Pancreas (tissue), 10 donors: ENCODE measurements around the gene COTL1. TPM values are rescaled to one million over a fixed set of nuclear protein-coding genes. Genes with fewer than 3 reads are reported as not detected.

Source experiments
- ATAC-seq, 4 donors: fragments of 200-7000 bp; cut with Tn5 transposase; one replicate each; pipeline versions ENCODE4 v1.8.0 to v1.9.1; 2020; ENCODE audit warnings: mild to moderate bottlenecking in 4 of 4, moderate library complexity in 4 of 4
- DNase-seq, 6 donors: peaks; one replicate each; pipeline ENCODE4 v3.0.0-alpha.2; 2020
- FAIRE-seq: peaks from 2 replicates; lab custom pipeline; 2012; peaks lifted over from hg19 to GRCh38; lab: Jason Lieb, UNC
- H3K27ac ChIP-seq, 4 donors: fragments of 200-600 bp; sonication (generic); 1 replicate in 3 of 4; 2 replicates in 1 of 4; pipeline versions ENCODE4 v1.5.0 to v1.8.0; 2020
- H3K27me3 ChIP-seq, 4 donors: fragments of 200-600 bp; one replicate each; pipeline ENCODE4 v1.8.0; 2021
- H3K36me3 ChIP-seq, 3 donors: fragments of 200-600 bp; sonication (generic) in 1 of 3; one replicate each; pipeline versions ENCODE4 v1.5.0 to v1.8.0; 2020 to 2021
- H3K4me1 ChIP-seq, 3 donors: fragments of 200-600 bp; one replicate each; pipeline ENCODE4 v1.8.0; 2021
- H3K4me3 ChIP-seq, 4 donors: fragments of 200-600 bp; sonication (generic) in 2 of 4; one replicate each; pipeline versions ENCODE4 v1.5.0 to v1.8.0; 2020 to 2021
- H3K9me3 ChIP-seq, 4 donors: fragments of 200-600 bp; one replicate each; pipeline ENCODE4 v1.8.0; 2021
- CTCF ChIP-seq, 4 donors: fragments of 200-600 bp; sonication (generic) in 3 of 4; IDR thresholded peaks; one replicate each; pipeline versions ENCODE4 v1.5.0 to v1.8.0; 2021; ENCODE audit warnings: antibody characterized with exemption in 4 of 4
- WGBS, 2 donors: extraction: QIAGEN DNeasy Blood & Tissue Kit; methylation state at CpG; one replicate each; pipeline ENCODE4 v1.1.7; 2013; 5-methylcytosine and 5-hydroxymethylcytosine counted together
- intact Hi-C, 3 donors: fragments of 100-400 bp; cut with DNase I; formaldehyde crosslinking; loops; one replicate each; pipeline versions ENCODE4 v1.11.1 to v1.14.2; 2022
- polyA plus RNA-seq, 2 donors: library from polyadenylated mRNA; stranded (reverse); fragments of 200-250 nt; gene quantifications; one replicate each; pipeline ENCODE4 v1.2.3, GENCODE V29; 2013
- total RNA-seq, 6 donors: library from RNA; stranded (reverse); fragmentation: NEBNext Ultra II Directional in 4 of 6; extraction: Animal tissue kit (Norgen Biotek cat#: 25700) in 4 of 6; gene quantifications; one replicate each; pipeline versions ENCODE4 v1.2.1 to v1.2.4, GENCODE V29; 2021 to 2023
- donor health status: healthy with polysubstance abuse.
- donor health status: DM: no; HTN: no; CAD: no; lungs with moderate emphysema.
- donor health status: DM: no; HTN: no; CAD: no.
- donor health status: control.
- donor health status: control.
- donor health status: Bipolar disorder and iron deficiency.
- donor health status: DM: yes; HTN: yes; CAD: no.
- donor health status: DM: no; HTN: no; CAD: no.
- donor health status: DM: no; HTN: no; CAD: no.
- donor health status: DM: yes; HTN: yes; CAD: no.

The COTL1 gene
- total and polyA plus RNA-seq, 8 donors = 6.8 to 44.3 (median 19.1) TPM

DNA sequence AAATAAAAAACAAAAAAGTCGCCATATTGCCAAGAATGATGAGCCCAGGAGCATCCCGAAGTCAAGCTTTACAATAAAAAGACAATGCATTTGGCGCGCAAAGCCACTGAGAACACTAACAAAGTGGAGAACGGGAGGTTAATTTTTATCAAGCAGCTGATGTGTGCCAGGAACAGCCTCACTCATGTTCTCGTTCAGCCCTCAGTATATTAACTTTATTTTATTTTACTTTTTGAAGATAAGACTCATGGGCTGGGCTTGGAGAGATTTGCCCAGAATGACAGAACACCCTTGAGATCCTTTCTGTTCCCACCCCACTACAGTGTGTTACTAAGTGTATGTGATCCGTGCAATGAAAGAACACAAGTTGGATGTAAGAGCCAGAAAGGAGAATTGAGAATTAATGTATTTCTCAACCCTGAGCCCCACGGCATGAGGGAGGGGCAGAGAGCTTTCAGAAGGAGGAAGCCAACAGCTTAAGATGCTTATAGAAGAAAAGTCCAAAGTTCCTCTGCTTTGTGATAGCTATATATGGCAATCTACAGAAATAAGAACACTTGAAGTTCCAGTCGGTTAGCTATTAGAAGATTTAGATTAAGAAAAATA lies 48.4 kb downstream of the COTL1 start:
- DNase-seq = no peak

GRCh38 chr16:84568066-84568465 lies 49.8 kb downstream of the COTL1 start:
- no peak for DNase-seq
- Histone ChIP-seq H3K27ac (no peak overlapping the region), H3K27me3 (no peaks in the 10 kb centered on the region), H3K4me1 (peaks cover 4 to 13% (median 4%) of the 10 kb centered on the region in 3 donors), H3K36me3 (no peaks in the 10 kb centered on the region), H3K9me3 (no peaks in the 10 kb centered on the region), H3K4me3 (no peak overlapping the region)
- no peak for FAIRE-seq
- TF ChIP-seq CTCF (IDR thresholded peaks at IDR 0.05) = no peak
- ATAC-seq = no peak
- intact Hi-C loops = no loop called here
- WGBS, 2 donors = 94 to 98% methylated on average over 9 of the region's 9 CpGs

More for the DNA sequence above, 48.4 kb downstream of the COTL1 start:
- H3K27ac ChIP-seq = peak overlapping the region in 1 of 4 donors; percentile 68
- WGBS, 2 donors = 30 to 36% methylated on average over 9 of the region's 9 CpGs
- H3K4me1 ChIP-seq = peaks cover 4 to 13% (median 4%) of the 10 kb centered on the region in 3 donors
- no peak for TF ChIP-seq CTCF (IDR thresholded peaks at IDR 0.05)
- FAIRE-seq = no peak
- no peaks in the 10 kb centered on the region for H3K9me3 ChIP-seq
- H3K36me3 ChIP-seq = no peaks in the 10 kb centered on the region
- intact Hi-C loops = no loop called here
- H3K27me3 ChIP-seq = no peaks in the 10 kb centered on the region
- H3K4me3 ChIP-seq = no peak overlapping the region
- ATAC-seq = peak; percentile 73 to 86 (median 81)

- no peaks in the 10 kb centered on the region for H3K9me3 ChIP-seq
- no peak for TF ChIP-seq CTCF (IDR thresholded peaks at IDR 0.05)
- WGBS, 2 donors = 87 to 88% methylated on average over 16 of the region's 16 CpGs
- no peak overlapping the region for H3K4me3 ChIP-seq
- H3K4me1 ChIP-seq = peaks cover 4 to 13% (median 4%) of the 10 kb centered on the region in 3 donors
- H3K27ac ChIP-seq = no peak overlapping the region
- intact Hi-C loops = no loop called here
- ATAC-seq (no peak), DNase-seq (no peak), FAIRE-seq (no peak)
- H3K27me3 ChIP-seq = no peaks in the 10 kb centered on the region
- no peaks in the 10 kb centered on the region for H3K36me3 ChIP-seq
These were observed 50.5 kb downstream of the COTL1 start for GRCh38 chr16:84567286-84567962.

GRCh38 chr16:84566545-84567257 lies 51.2 kb downstream of the COTL1 start:
- WGBS, 2 donors = 89 to 92% methylated on average over 19 to 21 of the region's 21 CpGs
- Histone ChIP-seq H3K4me3 (no peak overlapping the region), H3K9me3 (no peaks in the 10 kb centered on the region), H3K36me3 (no peaks in the 10 kb centered on the region), H3K27me3 (no peaks in the 10 kb centered on the region), H3K27ac (no peak overlapping the region), H3K4me1 (peaks cover 4 to 13% (median 4%) of the 10 kb centered on the region in 3 donors)
- no peak for ATAC-seq
- TF ChIP-seq CTCF (IDR thresholded peaks at IDR 0.05) = no peak
- no peak for FAIRE-seq
- DNase-seq = no peak
- intact Hi-C loops = no loop called here
